Endometrial microvascular endothelial cells (primary cell): Measurements from ENCODE around the gene PPT2. TPM values are rescaled to one million over a fixed set of nuclear protein-coding genes. Genes with fewer than 3 reads are reported as not detected.
"Not testable (repeated sequence)": the region's sequence is repeated elsewhere in the genome, so short reads cannot be mapped to it uniquely, and the experiment has no call there.

Experiments
- in situ Hi-C: cut with HindIII; loops from 2 replicates; pipeline ENCODE4 v1.10.0; 2017; ENCODE audit warnings: low sequenced_read_pairs, low pct_unique_long_range_greater_than_20kb; ENCODE audit errors: inconsistent ontology term
- total RNA-seq: library from RNA; depleted of rRNA; stranded (reverse); fragments of >200 nt; gene quantifications from one replicate; pipeline ENCODE4 v1.2.3, GENCODE V29; 2015; ENCODE audit errors: inconsistent ontology term

The PPT2 gene
- total RNA-seq, 1 donor from 2014 or later: 49.3 TPM

DNA sequence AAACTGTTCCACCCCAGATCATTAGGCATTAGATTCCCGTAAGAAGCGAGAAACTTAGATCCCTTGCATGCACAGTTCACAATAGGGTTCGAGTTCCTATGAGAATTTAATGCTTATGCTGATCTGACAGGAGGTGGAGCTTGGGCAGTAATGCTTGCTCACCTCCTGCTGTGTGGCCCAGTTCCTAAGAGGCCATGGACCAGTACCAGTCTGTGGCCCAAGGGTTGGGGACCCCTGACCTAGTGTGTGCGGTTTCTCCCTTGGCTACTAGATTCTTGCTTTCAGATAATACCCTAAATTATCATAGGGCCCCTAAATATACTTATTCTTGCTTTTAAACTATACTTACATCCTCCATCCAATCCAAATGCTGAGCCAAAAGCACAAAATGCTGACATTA is 40.4 kb downstream of the PPT2 start:
- in situ Hi-C loops: no loop called here

GRCh38 chr6:32194825-32195651 is 41.1 kb downstream of the PPT2 start:
- in situ Hi-C loops: no loop called here

DNA sequence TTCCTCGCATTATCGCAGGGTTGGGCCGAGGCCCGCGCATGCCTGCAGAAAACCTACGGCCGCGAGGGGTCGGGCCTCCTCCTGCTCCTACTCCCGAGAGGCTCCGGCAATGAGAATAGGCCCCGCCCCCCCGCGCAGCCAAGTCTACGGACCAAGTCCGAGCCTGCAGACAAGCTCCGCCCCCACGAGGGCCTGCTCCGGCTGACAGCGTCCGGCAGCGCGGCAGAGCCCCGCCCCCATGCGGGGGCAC is 41.6 kb downstream of the PPT2 start:
- in situ Hi-C loops: no loop called here

DNA sequence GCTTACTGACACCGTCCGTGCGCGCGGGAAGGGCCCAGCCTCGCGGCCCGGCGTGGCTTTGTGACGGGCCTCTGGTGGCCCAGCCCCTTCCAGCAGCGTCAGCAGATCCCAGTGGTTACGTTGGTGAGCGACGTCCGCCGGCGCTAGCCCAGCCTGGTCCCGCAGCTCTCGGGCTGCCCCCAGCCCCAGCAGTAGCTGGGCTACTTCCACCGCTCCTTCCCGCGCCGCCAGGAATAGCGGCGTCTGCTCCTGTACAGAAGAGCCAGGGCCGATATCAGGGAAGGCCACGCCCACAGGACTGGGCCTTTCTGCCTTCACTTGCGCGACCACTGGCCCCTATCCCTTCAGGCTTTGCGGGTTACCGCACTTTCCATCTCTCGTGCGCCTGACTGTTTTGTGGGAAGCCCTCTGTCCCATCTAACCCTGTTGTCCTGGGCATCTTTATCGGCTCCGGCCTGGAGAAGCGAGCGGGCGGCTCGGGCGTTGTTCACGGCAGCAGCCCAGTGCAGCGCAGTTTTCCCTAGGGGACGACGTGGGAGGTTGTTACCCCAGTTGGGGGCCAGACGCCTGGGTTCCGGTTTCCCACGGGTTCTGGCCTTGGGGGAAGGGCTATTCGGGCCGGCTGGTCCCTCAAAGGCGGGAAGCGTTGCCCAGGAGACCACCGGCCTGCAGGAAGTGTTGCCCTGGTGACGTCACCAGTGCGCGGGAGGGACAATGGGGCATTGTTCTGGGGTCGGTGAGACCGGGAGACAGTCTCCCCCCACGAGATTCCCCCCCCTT is 42.2 kb downstream of the PPT2 start:
- in situ Hi-C loops: no loop called here

DNA sequence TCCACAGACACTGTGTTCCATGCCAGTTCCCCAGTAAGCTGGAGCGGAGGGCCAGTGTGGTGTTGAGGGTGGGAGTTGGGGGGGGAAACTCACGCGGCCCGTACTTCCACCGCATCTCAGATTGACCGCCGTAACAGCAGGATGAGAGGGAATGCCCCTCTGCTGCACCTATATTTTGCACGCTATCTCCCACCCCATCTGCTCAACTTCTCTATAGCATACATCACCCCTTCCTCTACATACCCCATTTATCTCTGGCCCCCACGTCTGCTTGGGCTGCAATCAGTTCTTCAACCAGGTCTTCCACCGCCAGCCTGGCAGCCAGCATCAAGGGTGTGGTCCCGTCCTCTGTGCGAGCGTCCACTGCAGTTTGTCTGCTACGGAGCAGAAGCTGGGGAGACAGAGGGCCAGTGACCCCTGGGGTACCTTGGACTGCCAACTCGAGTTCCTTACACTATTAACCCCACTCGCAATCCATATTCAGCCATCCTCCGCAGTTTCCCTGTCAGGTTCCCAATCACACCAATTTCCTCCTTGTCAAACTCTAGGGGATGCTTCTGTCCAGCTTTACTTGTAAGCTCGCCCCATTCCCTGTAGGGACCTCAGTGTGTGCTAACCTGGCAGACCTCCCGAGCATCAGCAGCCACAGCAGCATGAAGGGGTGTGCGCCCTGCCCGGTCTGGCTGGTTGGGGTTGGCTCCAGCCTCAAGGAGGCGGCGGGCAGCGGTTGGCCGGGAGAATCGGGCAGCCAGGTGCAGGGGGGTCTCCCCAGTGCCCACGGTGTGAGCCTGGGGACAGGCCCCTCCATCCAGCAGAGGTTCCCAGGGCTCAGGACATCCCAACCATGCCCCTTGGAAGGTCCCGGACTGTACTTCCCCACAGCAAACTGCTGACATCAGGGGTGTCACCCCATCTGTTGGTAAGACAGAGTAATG is 43.0 kb downstream of the PPT2 start:
- in situ Hi-C loops: no loop called here

DNA sequence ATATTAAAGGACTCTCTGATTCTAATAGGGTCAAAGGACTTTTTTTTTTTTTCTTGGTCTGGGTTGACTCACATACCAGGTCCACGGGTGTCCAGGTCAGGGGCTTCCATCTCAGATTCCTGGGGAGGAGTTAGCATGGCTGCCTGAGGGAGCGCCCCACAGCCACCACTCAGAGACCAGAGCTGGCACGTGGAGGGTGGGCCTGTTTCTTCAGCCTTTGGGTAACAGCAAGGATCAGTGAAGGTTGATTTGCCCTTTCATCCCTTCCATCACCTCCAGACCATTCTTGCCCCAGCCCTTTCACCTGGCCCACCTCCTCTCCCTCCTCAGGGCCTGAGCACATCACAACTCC is 44.4 kb downstream of the PPT2 start:
- in situ Hi-C loops: no loop called here

DNA sequence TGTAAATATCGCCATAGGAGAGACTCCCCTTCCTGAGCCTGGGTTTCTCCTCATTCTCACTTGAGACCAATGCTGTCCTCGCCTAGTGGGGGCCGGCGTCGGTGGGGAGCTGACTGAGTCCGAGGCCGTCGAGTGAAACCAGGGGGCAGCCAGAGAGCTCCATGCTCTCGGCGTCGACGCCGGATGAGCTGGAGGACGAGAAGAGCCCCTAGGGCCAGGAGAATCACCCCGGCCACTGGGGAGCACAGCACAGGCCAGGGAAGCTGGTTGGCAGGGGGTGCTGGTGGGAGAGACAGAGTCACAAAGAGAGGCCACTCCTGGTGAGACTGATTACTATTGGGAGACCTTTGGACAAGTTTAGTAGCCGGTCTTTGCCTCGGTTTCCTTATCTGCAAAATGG is 44.9 kb downstream of the PPT2 start:
- in situ Hi-C loops: no loop called here

DNA sequence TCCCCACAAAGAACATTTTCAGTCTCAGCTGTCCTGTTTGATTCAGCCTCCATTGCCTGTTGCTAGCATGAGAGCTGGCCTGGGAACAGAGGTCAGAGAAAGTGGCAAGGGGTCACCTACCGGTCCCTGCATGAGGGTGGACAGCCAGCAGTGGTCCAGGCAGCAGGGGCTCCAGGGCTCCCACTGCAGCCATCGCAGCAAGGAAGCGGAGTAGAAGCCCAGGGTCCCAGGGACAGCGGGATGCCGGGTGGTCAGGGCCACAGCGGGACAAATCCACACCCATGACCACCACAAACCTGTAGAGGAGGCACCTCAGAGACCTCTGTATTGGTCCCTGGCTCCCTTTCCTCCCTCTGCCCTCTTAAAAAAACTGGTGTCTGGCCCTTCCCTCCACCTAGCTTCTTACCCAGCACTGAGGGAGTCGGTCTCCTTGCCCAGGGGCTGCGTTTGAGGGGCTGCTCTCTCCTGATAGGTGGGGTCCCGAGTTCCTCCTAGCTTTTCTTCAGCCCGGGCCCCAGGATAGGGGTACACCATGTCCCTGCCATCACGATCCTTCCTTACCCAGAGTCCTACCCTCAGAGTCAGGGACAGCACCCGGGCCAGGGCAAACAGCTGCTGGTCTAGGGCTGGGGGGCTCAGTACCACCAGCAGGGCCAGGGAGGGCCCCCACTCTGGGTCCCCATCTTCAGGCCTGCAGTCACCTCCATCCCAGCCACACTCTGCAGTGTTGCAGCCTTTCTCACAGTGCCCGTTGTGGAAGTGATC is 47.0 kb downstream of the PPT2 start:
- in situ Hi-C loops: no loop called here

- in situ Hi-C loops: no loop called here
Measured at GRCh38 chr6:32202186-32202585, 48.2 kb downstream of the PPT2 start.

GRCh38 chr6:32203426-32204267 is 49.7 kb downstream of the PPT2 start:
- in situ Hi-C loops: no loop called here

DNA sequence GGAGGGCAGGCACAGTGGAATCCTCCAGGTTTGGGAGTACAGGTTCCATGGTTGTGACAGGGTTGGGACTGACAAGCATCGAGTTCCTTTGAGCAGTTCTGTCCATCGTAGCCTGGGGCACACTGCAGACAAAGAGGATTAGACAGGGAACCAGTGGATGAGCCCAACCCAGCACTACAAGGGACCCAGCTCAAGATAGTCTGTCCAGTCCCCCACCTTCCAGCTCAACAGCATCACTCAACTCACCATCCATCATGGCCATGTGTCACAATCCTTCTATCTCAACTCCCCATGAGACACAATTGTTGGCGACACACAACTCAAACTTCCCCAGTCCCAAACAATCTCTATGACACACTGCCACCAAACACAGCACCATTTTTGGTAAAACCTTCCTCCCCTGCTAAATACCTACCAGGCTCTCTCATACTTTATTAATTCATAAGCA is 50.4 kb downstream of the PPT2 start:
- in situ Hi-C loops: no loop called here

DNA sequence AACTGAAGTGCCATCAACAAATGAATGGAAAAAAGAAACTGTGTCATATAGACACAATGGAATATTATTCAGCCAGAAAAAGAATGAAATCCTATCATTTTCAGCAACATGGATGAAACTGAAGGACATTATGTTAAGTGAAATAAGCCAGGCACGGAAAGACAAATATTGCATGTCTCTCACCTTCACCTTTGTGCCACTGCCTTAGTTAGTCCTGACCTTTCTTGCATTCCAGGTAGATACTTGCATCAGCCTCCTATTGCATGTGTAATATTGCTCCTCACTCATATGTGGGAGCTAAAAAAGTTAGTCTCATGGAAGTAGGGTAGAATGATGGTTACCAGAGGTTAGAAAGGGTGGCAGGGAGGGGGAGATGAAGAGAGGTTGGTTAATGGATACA is 55.1 kb downstream of the PPT2 start:
- in situ Hi-C loops: no loop called here

DNA sequence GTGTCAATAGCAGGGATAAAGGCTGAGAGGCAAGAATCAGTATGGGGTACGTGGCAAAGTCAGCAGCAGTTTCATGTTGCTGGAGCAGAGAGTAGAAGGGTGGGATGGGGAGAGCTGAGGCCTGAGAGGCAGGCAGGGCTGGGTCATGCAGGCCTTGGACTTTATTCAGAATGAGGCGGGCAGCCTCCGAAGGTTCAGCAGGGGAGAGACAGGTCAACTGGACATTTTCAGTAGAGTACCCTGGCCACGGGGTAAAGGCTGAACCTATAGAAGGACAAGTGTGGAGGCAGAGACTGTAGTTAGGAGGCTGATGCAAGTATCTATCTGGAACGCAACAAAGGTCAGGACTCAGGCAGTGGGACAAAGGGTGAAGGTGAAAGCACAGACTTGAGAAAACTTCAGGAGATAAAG is 56.3 kb downstream of the PPT2 start:
- in situ Hi-C loops: no loop called here

GRCh38 chr6:32211432-32211831 is 57.5 kb downstream of the PPT2 start:
- in situ Hi-C loops: not testable (repeated sequence)

DNA sequence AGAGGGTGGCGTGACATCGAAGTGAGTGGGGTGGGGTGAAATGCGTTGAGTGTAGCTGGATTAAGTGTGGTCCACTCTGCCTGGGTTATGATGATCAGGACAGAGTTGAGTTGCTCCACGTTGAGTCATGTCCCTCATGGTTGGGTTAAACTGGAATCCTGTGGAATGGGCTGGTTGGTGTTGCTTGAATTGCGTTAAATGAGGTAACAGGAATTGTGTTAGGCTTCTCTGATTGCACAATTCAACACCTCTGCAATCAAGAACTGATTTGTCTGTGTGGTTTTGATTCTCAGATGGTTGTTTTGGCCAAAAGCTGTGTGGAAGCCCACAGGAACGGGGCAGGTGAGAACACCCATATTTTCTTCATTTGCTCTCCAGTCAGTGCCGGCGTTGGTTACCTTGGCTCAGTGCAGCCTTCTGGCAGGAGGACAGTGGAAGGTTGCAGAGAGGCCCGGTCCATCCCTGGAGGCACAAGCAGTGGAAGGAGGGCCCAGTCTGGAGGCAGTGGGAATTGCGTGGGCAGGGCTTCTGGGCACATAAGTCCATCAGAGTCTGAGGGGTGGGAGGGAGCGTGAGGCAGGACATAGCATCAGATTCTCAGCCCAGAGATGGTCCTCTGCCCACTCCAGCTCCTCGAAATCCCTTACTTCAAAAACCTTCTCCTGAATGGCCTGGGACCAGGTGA is 58.3 kb downstream of the PPT2 start:
- in situ Hi-C loops: no loop called here
